ENCODE measurements around the gene MCCC1. TPM values are rescaled to one million over a fixed set of nuclear protein-coding genes. Genes with fewer than 3 reads are reported as not detected.
"Not testable (repeated sequence)": the region's sequence is repeated elsewhere in the genome, so short reads cannot be mapped to it uniquely, and the experiment has no call there.

MCCC1 gene
- total and polyA plus RNA-seq, 3 donors from 2014 or later: 22.7 to 37.8 (median 35.9) TPM

- no peaks in the 10 kb centered on the region for H3K27me3 ChIP-seq
- no peaks in the 10 kb centered on the region for H3K9me3 ChIP-seq
- no peak overlapping the region for H3K27ac ChIP-seq
- intact Hi-C loops (cut with DNase I; ENCODE audit: low total_unique reads): no loop called here
- no peaks in the 10 kb centered on the region for H3K4me1 ChIP-seq
- TF ChIP-seq CTCF (IDR thresholded peaks at IDR 0.05) (no peak), POLR2A (IDR thresholded peaks at IDR 0.05) (no peak)
- no peaks in the 10 kb centered on the region for H3K36me3 ChIP-seq (ENCODE audit: low read depth, missing control alignments)
- no peak for DNase-seq
- H3K4me3 ChIP-seq: no peak overlapping the region
Observed at GRCh38 chr3:183008800-183009199, 90.5 kb downstream of the MCCC1 start.

GRCh38 chr3:183008303-183008702, 91.0 kb downstream of the MCCC1 start:
- H3K36me3 ChIP-seq (ENCODE audit: low read depth, missing control alignments): no peaks in the 10 kb centered on the region
- intact Hi-C loops (cut with DNase I; ENCODE audit: low total_unique reads): no loop called here
- DNase-seq: no peak
- H3K27ac ChIP-seq: no peak overlapping the region
- no peaks in the 10 kb centered on the region for H3K9me3 ChIP-seq
- H3K4me3 ChIP-seq: no peak overlapping the region
- TF ChIP-seq POLR2A (IDR thresholded peaks at IDR 0.05) (no peak), CTCF (IDR thresholded peaks at IDR 0.05) (no peak)
- H3K4me1 ChIP-seq: no peaks in the 10 kb centered on the region
- 92 to 96% methylated on average over 4 of the region's 4 CpGs for WGBS, 2 donors
- no peaks in the 10 kb centered on the region for H3K27me3 ChIP-seq

- no peaks in the 10 kb centered on the region for H3K9me3 ChIP-seq
- no peak overlapping the region for H3K27ac ChIP-seq
- WGBS, 2 donors: 87 to 94% methylated on average over 10 of the region's 10 CpGs
- intact Hi-C loops (cut with DNase I; ENCODE audit: low total_unique reads): no loop called here
- no peaks in the 10 kb centered on the region for H3K4me1 ChIP-seq
- H3K27me3 ChIP-seq: no peaks in the 10 kb centered on the region
- TF ChIP-seq POLR2A (IDR thresholded peaks at IDR 0.05) (no peak), CTCF (IDR thresholded peaks at IDR 0.05) (no peak)
- no peak overlapping the region for H3K4me3 ChIP-seq
- no peaks in the 10 kb centered on the region for H3K36me3 ChIP-seq (ENCODE audit: low read depth, missing control alignments)
- no peak for DNase-seq
Observed at GRCh38 chr3:183006396-183007002, 92.8 kb downstream of the MCCC1 start.

GRCh38 chr3:182999767-183000166, 99.5 kb downstream of the MCCC1 start:
- no peaks in the 10 kb centered on the region for H3K27me3 ChIP-seq
- H3K36me3 ChIP-seq (ENCODE audit: low read depth, missing control alignments): no peaks in the 10 kb centered on the region
- H3K4me3 ChIP-seq: no peak overlapping the region
- 67 to 100% methylated on average over 1 of the region's 1 CpG for WGBS, 2 donors
- intact Hi-C loops (cut with DNase I; ENCODE audit: low total_unique reads): no loop called here
- TF ChIP-seq POLR2A (IDR thresholded peaks at IDR 0.05) (no peak), CTCF (IDR thresholded peaks at IDR 0.05) (no peak)
- DNase-seq: no peak
- no peaks in the 10 kb centered on the region for H3K9me3 ChIP-seq
- no peak overlapping the region for H3K27ac ChIP-seq
- no peaks in the 10 kb centered on the region for H3K4me1 ChIP-seq

GRCh38 chr3:182993486-182994201, 105.7 kb downstream of the MCCC1 start:
- intact Hi-C loops (cut with DNase I; ENCODE audit: low total_unique reads); DNase-seq; H3K27ac ChIP-seq; H3K36me3 ChIP-seq (ENCODE audit: low read depth, missing control alignments); H3K4me1 ChIP-seq; H3K9me3 ChIP-seq; H3K27me3 ChIP-seq; H3K4me3 ChIP-seq: not testable (repeated sequence)
- WGBS, 2 donors: 94% methylated on average over 4 of the region's 4 CpGs
